ENCODE data around the gene AQR. TPM values are rescaled to one million over a fixed set of nuclear protein-coding genes. Genes with fewer than 3 reads are reported as not detected.

The AQR gene
- polyA plus RNA-seq, 1 donor from 2014 or later, result 22.4 TPM

DNA sequence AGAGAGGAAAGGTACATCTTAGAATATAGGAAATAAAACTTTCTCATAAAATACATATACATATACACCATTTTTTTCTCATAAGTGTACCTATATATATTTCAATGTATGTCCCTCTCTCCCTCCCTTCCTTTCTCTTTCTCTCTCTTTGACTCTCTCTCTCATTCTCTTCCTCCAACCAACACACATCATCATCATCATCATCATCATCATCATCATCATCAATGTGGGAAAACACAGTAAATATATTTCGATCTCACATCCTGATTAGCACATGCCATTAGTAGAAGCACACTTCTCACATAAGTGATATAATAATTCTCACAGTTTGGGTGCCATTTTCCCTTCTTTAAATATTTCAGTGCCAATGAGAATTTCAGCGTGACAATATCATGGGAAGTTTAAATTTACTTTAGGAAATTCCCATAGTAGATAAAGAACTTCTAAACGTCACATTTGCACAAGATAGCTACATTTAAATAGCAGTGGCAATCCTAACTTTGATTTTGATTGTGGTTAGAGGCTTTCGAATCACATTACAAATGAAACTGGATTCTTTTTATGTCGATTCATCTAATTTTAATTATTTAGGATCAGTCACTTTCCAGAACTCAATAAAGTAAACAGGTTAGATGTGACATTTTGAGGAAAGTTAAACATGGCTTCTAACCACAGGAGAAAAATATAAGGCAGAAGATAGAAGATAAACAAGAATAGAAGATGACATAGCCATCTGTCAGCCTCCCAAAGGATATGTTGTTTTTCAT lies 141.2 kb downstream of the AQR start:
- H3K36me3 ChIP-seq (ENCODE audit: insufficient read depth, low read length), result no peaks in the 10 kb centered on the region
- no peak overlapping the region for H3K9ac ChIP-seq (ENCODE audit: low read length)
- H3K27ac ChIP-seq (ENCODE audit: low read length), result no peak overlapping the region
- no peak for TF ChIP-seq POLR2AphosphoS5 (IDR thresholded peaks at IDR 0.05)
- TF ChIP-seq RAD21 (conservative IDR thresholded peaks at IDR 0.05), result no peak
- TF ChIP-seq, protein P1, sequence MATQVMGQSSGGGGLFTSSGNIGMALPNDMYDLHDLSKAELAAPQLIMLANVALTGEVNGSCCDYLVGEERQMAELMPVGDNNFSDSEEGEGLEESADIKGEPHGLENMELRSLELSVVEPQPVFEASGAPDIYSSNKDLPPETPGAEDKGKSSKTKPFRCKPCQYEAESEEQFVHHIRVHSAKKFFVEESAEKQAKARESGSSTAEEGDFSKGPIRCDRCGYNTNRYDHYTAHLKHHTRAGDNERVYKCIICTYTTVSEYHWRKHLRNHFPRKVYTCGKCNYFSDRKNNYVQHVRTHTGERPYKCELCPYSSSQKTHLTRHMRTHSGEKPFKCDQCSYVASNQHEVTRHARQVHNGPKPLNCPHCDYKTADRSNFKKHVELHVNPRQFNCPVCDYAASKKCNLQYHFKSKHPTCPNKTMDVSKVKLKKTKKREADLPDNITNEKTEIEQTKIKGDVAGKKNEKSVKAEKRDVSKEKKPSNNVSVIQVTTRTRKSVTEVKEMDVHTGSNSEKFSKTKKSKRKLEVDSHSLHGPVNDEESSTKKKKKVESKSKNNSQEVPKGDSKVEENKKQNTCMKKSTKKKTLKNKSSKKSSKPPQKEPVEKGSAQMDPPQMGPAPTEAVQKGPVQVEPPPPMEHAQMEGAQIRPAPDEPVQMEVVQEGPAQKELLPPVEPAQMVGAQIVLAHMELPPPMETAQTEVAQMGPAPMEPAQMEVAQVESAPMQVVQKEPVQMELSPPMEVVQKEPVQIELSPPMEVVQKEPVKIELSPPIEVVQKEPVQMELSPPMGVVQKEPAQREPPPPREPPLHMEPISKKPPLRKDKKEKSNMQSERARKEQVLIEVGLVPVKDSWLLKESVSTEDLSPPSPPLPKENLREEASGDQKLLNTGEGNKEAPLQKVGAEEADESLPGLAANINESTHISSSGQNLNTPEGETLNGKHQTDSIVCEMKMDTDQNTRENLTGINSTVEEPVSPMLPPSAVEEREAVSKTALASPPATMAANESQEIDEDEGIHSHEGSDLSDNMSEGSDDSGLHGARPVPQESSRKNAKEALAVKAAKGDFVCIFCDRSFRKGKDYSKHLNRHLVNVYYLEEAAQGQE (IDR thresholded peaks at IDR 0.05; ENCODE audit: borderline replicate concordance), result no peak
- TF ChIP-seq EP300 (conservative IDR thresholded peaks at IDR 0.05; ENCODE audit: poor library complexity, severe bottlenecking), result no peak
- TF ChIP-seq TAF1 (IDR thresholded peaks at IDR 0.05; ENCODE audit: low read depth), result no peak
- no peak for TF ChIP-seq SMC3 (conservative IDR thresholded peaks at IDR 0.05; ENCODE audit: poor library complexity)
- TF ChIP-seq MXI1 (conservative IDR thresholded peaks at IDR 0.05; ENCODE audit: poor library complexity, severe bottlenecking), result no peak
- no peak for TF ChIP-seq EZH2 (IDR thresholded peaks at IDR 0.05; ENCODE audit: borderline replicate concordance, insufficient read depth, low read length, poor library complexity, severe bottlenecking)
- TF ChIP-seq, protein P2, sequence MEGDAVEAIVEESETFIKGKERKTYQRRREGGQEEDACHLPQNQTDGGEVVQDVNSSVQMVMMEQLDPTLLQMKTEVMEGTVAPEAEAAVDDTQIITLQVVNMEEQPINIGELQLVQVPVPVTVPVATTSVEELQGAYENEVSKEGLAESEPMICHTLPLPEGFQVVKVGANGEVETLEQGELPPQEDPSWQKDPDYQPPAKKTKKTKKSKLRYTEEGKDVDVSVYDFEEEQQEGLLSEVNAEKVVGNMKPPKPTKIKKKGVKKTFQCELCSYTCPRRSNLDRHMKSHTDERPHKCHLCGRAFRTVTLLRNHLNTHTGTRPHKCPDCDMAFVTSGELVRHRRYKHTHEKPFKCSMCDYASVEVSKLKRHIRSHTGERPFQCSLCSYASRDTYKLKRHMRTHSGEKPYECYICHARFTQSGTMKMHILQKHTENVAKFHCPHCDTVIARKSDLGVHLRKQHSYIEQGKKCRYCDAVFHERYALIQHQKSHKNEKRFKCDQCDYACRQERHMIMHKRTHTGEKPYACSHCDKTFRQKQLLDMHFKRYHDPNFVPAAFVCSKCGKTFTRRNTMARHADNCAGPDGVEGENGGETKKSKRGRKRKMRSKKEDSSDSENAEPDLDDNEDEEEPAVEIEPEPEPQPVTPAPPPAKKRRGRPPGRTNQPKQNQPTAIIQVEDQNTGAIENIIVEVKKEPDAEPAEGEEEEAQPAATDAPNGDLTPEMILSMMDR (IDR thresholded peaks at IDR 0.05; ENCODE audit: poor library complexity, severe bottlenecking), result no peak
- H3K27me3 ChIP-seq (ENCODE audit: insufficient read depth, low read depth, low read length), result no peaks in the 10 kb centered on the region
- H3K4me3 ChIP-seq (ENCODE audit: low read length), result no peak overlapping the region
- H3F3A ChIP-seq (ENCODE audit: insufficient read depth, low read length, poor library complexity, severe bottlenecking), result no peaks in the 10 kb centered on the region
- no peaks in the 10 kb centered on the region for H3K9me2 ChIP-seq (ENCODE audit: insufficient read depth, low read length)
- no peaks in the 10 kb centered on the region for H3K9me3 ChIP-seq (ENCODE audit: low read length)
- no peaks in the 10 kb centered on the region for H3K79me2 ChIP-seq (replicated peaks; ENCODE audit: insufficient read depth, low read length)
- H2AFZ ChIP-seq (ENCODE audit: low read depth, low read length), result no peak overlapping the region
- H4K20me1 ChIP-seq (ENCODE audit: insufficient read depth), result no peaks in the 10 kb centered on the region
- no peak overlapping the region for H3K4me2 ChIP-seq (ENCODE audit: low read length)

DNA sequence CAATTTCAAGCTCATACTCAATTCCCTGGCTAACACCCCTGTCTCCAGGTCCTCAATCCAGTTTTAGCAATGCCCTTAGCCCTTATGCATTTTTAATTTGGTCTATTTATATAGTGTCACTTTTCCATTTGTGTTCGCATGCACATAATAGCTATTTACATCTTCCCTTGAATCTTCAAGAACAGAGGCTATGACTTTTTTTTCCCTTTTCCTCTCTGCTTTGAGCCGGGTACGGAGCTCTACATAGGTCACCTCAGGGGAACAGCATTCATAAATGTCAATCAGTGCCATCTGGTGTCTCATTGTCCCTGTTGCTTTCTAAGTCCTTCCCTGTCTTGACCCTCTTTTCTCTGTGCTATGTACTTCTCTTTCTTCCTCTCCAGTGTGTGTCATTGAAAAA lies 147.7 kb downstream of the AQR start:
- no peaks in the 10 kb centered on the region for H3K9me2 ChIP-seq (ENCODE audit: insufficient read depth, low read length)
- no peaks in the 10 kb centered on the region for H3K79me2 ChIP-seq (replicated peaks; ENCODE audit: insufficient read depth, low read length)
- no peak overlapping the region for H2AFZ ChIP-seq (ENCODE audit: low read depth, low read length)
- no peak for TF ChIP-seq TAF1 (IDR thresholded peaks at IDR 0.05; ENCODE audit: low read depth)
- TF ChIP-seq RAD21 (conservative IDR thresholded peaks at IDR 0.05), result no peak
- no peaks in the 10 kb centered on the region for H3F3A ChIP-seq (ENCODE audit: insufficient read depth, low read length, poor library complexity, severe bottlenecking)
- H3K4me3 ChIP-seq (ENCODE audit: low read length), result no peak overlapping the region
- no peaks in the 10 kb centered on the region for H3K27me3 ChIP-seq (ENCODE audit: insufficient read depth, low read depth, low read length)
- H4K20me1 ChIP-seq (ENCODE audit: insufficient read depth), result no peaks in the 10 kb centered on the region
- no peaks in the 10 kb centered on the region for H3K9me3 ChIP-seq (ENCODE audit: low read length)
- H3K36me3 ChIP-seq (ENCODE audit: insufficient read depth, low read length), result no peaks in the 10 kb centered on the region
- H3K9ac ChIP-seq (ENCODE audit: low read length), result no peak overlapping the region
- no peak overlapping the region for H3K4me2 ChIP-seq (ENCODE audit: low read length)
- H3K27ac ChIP-seq (ENCODE audit: low read length), result no peak overlapping the region

Data from neural cell (in vitro differentiated cells).